ENCODE measurements around the gene IRX2.

DNA sequence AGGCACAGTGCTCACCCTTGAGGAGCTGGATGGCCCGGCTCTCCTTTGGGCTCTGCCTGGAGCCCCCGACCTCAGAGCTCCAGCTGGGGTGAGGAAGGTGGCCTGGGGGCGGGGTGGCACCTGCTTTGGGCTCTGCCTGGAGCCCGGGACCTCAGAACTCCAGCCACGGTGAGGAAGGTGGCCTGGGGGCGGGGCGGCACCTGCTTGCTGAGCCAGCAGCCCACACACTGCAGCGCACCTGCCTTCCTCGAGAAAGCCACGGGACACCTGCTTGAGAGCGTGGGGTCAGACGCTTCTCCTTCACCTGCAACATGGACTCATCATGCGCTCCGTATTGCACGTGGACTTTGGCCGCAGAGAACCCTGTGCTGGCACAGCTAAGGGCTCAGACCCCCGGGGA lies 51.8 kb downstream of the IRX2 start:
- TF ChIP-seq, protein P1, sequence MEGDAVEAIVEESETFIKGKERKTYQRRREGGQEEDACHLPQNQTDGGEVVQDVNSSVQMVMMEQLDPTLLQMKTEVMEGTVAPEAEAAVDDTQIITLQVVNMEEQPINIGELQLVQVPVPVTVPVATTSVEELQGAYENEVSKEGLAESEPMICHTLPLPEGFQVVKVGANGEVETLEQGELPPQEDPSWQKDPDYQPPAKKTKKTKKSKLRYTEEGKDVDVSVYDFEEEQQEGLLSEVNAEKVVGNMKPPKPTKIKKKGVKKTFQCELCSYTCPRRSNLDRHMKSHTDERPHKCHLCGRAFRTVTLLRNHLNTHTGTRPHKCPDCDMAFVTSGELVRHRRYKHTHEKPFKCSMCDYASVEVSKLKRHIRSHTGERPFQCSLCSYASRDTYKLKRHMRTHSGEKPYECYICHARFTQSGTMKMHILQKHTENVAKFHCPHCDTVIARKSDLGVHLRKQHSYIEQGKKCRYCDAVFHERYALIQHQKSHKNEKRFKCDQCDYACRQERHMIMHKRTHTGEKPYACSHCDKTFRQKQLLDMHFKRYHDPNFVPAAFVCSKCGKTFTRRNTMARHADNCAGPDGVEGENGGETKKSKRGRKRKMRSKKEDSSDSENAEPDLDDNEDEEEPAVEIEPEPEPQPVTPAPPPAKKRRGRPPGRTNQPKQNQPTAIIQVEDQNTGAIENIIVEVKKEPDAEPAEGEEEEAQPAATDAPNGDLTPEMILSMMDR (IDR thresholded peaks at IDR 0.05) = no peak
- no peak for TF ChIP-seq EZH2 (IDR thresholded peaks at IDR 0.05; ENCODE audit: borderline replicate concordance, insufficient read depth, low read depth, low read length, poor library complexity, severe bottlenecking)
